GM19468 (cell line): ENCODE data around the gene AP2B1.
"Not testable (repeated sequence)": the region's sequence is repeated elsewhere in the genome, so short reads cannot be mapped to it uniquely, and the experiment has no call there.

Source experiments
- ATAC-seq: cut with Tn5 transposase; IDR thresholded peaks from one replicate; pipeline ENCODE4 v1.9.1; 2021; ENCODE audit warnings: mild to moderate bottlenecking, moderate library complexity, moderate number of reproducible peaks; ENCODE audit not compliant: unreplicated experiment; ENCODE audit errors: extremely low read depth

Gene AP2B1

DNA sequence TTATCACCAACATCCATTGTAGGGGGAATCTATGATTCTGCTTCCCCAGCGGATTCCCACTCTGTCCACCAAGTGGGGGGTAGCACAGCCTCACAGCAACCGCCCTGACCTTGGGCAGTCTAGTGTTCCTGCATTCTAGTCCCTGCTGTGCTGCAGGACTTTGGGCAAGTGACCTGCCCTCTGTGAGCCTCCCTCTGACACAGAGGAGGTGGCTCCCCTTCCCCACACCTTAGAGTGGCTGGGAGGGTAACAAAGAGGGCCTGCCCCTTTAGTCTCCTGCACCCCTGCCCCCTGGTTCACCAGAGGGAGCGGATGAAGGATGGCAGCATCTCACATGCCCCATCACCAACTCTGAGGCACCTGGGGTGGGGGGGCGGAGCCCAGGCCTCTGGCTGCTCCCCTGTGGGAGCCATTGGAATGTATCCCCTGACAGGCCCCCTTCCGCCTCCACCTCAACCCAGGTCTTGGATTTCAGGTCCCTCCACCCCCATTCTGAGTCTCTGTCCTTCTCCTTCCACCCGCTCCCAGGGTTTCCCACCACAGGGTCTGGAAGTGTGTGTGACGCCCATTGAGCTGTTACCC, 155.9 kb downstream of the AP2B1 start:
- ATAC-seq, result no peak

DNA sequence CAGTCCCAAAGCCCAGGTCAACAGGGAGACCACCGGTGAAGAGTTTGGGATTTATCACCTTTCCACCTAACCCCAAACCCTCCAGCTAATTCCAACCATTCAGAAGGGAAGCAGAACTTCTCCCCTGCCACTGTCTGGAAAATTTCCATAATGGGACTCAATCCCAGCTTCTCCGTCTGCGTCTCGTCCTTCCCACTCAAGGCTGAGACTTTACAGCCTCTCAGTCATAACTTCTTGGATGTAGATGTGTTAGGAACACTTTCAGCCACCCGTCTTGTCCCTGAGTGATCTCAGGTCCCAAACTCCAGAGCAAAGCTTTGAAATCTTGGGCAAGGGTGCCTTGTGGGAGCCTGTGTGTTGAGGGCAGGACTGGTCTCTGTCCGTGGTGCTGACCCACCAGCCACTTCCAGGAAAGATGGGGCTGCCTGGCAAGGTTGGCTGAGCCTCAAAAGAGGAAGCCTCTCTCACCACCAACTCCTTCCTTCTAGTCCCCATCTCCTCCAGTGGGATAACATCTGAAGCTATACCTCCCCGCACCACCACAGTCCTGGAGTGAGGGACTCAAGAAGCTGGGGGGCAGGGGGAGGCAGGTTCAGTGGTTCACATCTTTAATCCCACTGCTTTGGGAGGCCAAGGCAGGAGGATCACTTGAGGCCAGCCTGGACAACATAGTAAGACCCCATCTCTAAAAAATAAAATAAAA, 156.7 kb downstream of the AP2B1 start:
- no peak for ATAC-seq

DNA sequence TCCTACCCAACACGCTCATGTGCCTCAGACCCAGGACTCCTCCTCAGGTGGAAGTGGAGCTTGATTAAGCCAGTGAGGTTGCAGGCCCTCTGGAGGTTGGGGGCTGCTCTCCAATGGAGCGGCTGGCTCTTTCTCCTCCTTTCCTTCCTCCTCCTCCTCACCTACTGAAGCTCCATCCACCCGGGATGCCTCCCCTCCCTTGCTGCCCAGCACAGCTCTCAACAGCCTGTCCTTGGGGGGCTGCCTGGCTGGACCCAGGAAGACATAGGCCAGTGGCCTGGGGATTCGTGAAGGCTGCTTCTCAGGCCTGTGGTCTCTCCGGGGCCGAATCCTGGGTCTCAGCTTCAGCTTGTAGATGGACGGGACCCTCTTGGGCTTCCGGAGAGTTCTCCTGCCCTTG, 157.7 kb downstream of the AP2B1 start:
- no peak for ATAC-seq

DNA sequence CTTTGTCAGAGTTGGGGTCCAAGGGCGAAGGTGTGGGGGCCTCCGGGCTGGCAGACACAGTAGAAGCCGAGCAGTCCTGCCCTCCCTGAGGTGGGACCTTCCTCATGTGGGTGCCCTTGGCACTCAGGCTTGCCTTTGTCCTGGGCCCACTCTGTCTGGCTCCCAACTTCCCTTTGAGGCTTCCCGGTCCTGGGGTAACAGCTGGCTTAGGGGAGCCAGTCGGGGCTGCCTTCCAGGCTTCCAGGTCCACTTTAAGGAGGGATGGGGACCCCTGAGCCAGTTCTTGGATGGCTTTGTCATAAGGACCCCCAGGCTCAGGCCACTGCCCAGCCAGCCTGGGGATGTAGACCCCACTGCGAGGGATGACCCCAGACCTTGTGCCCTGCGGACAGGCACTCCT, 158.1 kb downstream of the AP2B1 start:
- no peak for ATAC-seq

DNA sequence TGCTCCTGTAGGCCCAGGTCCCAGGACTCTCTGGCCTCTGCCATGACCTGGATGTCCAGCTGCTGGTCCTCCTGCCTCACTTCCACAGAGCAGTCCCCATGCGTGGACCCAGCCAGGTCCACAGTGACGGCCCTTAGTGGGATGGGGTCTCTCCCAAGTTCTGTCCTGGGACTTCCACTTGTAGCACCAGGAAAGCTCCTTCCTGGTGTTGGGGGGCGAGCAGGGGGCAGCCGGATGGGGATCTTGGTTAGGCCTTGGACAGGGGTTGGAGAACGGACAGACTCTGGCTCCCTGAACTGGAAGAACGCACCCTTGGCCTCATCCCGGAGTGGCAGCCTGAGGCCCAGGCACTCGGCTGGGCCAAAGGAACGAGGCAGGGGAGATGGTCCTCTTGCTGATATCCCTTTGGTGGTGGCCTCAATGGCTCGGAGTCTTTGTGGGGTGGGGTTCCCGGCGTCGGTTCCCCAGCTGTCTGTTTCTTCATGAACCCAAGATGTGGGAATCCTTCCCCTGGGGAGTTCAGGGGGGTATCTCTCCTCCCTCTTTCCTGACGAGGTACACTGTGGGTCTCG, 158.7 kb downstream of the AP2B1 start:
- ATAC-seq, result no peak

DNA sequence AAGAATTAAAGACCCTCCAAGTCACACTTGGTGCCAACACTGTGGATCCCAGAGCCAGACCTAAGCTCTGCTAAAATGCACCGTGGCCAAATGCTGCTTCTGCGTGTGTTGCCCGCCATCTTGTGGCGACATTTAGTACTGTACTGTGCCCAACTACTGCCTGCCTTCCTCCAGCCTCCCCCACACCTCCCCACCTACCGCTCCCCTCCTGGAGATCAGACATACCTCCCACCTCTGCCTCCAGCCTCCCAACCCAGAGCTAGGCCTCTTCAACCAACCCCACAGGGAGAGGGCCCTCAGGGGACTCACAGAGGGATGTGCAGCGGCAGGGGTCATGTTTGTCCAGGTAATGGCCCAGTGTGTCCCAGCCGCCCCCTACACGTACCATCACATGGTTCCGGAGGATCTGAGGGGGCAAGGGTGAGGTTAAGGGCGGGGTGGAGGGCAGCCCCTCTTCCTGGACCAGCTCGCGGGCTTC, 160.5 kb downstream of the AP2B1 start:
- no peak for ATAC-seq

DNA sequence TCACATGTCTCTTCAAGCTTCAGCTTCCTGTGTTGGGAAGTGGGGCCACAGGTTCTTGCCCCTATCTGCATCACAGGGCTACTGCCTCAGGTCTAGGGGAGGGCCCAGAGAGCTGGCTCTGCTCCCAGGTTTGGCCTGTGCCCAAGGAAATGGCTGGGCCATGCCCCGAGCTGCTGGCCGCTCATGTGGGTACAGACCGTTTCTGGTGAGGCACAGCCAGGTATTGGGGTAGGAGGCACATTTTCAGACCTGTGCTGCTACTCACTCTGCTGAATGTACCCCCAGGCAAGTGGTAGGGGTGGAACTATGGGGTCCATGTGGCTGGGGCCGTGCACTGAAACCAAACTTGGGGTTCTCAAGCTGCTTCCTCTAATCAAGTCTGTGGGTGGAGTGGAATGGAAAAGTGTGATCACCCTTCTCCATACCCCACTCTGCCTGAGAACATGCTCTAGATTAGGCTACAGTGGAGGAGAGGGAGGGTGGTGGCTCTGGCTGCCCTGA, 161.3 kb downstream of the AP2B1 start:
- no peak for ATAC-seq

DNA sequence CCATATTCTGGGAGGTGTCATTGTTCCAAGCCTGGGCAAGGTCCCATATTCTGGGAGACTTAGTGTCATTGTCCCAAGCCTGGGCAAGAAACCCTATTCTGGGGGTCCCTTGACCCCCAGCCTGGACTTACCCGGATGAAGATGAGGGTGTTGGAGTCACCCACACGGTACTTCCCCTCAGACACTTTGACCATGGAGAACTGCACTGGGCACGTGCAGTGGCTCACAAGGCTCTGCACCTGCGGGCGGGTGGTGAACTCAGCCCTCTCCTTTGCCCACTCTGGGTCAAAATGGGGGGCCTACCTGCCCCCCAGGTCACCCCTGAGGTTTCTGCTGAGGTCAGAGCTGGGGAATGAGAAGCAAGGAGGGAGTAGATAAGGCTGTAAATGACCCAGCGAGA, 161.9 kb downstream of the AP2B1 start:
- ATAC-seq, result no peak

DNA sequence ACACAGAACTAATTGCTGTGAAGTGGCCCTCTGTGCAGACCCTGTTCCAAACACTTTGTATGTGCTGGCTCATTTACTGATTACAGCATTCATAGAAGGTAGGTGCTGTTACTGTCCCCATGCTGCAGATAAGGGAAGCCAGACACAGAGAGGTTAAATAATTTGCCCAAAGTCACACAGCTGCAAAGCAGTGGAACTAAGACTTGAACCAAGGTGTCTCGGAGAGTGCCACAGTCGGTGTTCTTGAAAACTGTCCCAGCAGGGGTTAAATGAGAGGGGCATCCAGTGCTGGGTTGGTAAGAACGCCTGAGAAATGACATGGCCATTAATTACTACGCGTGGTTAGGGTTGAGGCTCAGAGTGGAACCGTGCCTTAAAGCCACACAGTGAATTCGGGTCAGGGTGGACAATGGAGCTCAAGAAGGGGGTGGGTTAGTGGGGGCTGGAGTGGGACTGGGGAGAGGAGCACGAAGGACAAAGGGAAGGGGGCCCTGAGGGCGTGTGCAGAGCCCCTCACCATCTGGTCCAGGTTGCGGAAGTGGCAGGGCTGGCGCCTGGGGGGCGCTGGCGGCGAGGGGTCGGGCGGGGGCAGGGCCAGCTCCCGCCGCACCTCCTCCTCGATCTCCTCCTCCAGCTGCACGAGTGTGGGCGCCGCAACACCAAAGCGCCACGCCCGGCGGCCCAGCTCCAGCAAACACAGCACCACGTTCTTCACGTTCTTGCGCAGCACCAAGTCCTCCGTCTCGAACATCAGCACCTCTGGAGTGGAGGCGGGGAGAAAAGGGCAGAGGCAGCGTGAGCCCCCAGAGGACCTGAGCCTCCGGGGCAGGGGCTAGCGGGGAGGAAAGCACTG, 162.7 kb downstream of the AP2B1 start:
- no peak for ATAC-seq

DNA sequence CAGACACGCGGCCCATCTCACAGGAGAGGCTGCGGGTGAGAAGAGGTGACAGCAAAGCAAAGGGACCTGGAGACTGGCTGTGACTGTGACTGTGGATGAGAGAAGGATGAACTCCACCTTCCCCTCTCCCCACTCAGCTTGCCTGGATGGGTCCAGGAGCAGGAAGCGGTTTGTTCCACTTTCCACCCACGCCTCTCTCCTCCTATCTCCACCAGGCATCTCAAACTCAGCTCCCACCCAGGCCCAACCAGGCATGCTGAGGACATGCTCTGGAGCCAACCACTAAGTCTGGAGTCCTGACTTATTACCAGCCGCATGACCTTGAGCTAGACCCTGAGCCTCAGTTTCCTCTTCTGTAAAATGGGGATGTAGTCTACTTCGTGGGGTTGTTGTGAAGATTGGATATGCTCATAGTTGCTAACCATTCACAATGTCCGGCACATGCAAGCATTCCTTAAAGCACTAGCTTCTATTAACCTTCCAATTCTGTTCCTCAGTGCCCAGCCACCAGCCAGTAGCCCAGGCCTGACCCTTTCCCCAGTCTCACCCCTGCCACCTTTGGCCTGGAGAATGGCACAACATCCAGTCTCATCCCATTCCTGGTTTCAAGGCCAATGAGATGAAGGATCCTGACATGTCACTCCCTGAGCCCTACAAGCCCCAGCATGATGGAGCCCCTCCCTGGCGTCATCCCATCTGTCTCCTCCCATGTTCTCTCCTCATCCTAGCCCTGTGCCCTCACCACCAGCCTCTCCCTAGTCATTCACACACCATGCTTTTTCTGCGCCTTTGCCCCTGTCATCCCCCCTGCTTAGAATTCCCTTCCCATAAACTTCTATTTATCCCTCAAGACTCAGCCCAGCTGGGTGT, 163.6 kb downstream of the AP2B1 start:
- no peak for ATAC-seq

DNA sequence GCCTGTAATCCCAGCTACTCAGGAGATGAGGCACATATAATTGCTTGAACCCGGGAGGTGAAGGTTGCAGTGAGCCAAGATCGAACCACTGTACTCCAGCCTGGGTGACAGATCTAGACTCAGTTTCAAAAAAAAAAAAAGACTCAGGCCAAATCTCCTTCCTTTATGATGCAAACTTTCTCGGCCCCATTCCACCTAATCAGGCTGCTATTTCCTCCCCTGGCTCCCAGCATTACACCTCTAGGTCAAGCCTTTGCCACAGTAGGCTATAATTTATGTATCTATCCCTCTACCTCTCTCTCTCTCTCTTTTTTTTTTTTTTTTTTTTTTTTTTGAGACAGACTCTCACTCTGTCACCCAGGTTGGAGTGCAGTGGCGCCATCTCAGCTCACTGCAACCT, 164.4 kb downstream of the AP2B1 start:
- not testable (repeated sequence) for ATAC-seq

DNA sequence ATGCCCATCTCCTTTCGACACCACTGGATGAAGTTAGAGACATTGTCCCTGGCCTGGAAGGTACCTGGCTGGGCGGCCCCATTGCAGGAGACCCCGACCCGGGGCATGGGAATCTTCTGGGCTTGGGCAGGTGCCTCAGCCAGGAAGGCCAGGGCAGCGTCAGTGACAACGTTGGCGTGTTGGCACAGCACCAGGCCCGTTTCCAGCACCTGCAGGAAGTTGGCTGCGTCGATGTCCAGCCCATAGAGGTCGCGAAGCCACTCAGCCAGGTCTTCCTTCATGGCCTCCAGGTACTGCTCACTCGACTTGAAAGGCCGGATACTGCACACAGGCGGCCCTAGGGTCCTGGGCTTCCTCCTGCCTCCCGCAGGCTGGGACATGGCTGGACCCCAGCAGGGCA, 165.3 kb downstream of the AP2B1 start:
- no peak for ATAC-seq

DNA sequence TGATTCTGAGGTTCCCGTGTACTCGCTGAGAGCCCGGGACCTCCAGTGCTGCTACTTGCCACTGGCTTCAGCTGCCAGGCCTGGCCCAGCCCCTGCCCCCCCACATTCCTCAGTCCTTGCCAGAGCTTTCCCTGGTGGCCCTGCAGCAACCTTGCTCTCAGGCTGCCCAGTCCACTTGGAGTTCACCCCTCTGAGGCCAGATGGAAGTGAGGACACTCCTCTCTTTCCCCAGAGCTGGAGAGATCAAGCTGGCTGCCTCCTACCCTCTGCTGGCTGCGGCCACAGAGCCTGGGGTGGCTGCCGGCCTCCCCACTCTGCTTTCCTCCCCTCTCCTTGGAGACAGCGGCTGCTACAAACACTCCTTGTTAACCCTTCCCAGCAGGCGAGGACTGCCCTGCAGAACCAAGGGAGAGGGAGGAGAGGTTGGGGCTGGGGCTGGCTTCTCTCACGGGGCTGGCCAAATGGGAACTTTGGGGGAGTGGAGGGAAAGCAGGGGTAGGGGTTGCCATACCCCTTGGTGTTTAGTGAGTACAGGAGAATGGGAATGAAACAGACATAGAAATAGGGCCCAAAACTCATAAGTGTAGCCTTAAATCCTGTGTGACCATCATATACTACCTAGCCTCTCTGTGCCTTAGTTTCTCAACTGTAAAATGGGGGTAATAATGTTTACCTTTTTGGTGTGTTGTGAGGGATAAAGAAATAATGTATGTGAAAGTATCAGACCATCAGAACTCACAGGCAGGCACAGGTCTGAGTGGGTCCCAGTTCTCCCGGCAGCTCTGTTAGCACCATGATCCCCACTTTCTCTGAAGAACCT, 166.0 kb downstream of the AP2B1 start, which contains the start of gene GAS2L2:
TSS of gene GAS2L2 (minus strand) at position 295 of the 820 bp plus-strand sequence. CDS start 389 bp downstream, outside the sequence.
- ATAC-seq, result no peak

DNA sequence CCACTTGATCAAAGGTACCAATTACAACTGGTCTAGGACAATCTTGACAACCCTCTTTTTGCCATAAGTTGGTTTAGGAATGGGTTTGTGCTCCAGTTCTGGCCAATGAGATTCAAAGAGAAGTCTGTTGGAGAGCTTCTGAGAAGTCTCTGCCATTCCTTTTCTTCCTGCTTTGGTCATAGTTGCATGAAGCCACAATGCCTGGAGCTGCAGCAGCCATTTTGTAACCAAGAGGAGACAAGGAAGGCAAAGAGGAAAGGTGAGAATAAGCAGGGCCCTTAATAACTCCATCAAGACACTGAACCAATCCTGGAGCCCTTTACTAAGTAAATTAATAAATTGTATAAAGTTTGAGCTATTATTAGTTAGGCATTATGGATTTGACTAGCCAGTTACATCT, 170.1 kb downstream of the AP2B1 start:
- no peak for ATAC-seq

DNA sequence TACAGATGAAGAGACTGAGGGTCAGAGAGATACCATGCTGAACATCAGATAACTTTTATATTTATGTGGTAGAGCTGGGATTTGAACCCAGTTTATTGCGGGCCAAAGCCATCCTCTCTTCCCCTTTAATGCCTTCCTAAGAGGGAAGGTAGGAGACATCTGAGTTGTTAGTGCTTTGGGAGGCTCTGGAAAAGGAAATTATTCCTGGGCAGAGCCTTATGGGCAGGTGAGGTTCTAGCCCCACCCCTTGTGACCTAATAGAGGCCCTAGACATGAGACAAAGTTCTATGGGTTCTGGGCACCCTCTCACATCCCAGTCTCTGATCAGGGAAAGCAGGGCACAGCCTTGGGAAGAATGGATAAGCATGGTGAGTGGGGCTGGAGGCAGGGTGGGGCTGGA, 173.5 kb downstream of the AP2B1 start, which contains the start of gene C17orf50:
TSS of gene C17orf50 (plus strand) at position 301 of the 400 bp plus-strand sequence. CDS start at position 356, 55 bp downstream.
- ATAC-seq, result no peak

DNA sequence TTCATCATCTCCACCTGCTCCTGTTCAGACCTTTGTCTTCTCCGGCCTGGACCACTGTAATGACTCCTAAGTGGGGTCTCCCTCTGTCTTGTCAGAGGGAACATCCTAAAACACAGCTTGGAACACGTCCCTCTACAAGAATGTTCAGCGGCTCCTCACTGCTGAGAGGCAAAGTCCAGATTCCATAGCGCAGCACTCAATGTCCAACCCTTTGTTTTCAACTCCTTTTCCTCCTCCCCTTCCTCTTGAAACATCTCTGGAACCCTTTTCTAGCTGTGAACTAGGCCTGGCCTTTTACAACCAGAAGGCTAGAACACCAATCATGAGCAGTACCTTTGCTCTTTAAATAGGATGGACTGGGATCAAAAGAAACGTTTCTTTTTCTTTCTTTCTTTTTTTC, 174.5 kb downstream of the AP2B1 start:
- no peak for ATAC-seq

DNA sequence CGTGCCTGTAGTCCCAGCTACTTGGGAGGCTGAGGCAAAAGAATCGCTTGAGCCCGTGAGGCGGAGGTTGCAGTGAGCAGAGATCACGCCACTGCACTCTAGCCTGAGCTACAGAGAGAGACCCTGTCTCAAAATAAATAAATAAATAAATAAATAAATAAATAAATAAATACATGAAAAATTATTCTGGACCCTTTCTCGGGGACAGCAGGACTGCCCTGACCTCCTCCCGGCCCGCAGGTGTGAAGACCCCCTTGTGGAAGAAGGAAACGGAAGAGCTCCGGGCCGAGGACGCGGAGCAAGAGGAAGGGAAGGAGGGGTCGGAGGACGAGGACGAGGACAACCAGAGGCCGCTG, 176.6 kb downstream of the AP2B1 start:
- ATAC-seq, result no peak

DNA sequence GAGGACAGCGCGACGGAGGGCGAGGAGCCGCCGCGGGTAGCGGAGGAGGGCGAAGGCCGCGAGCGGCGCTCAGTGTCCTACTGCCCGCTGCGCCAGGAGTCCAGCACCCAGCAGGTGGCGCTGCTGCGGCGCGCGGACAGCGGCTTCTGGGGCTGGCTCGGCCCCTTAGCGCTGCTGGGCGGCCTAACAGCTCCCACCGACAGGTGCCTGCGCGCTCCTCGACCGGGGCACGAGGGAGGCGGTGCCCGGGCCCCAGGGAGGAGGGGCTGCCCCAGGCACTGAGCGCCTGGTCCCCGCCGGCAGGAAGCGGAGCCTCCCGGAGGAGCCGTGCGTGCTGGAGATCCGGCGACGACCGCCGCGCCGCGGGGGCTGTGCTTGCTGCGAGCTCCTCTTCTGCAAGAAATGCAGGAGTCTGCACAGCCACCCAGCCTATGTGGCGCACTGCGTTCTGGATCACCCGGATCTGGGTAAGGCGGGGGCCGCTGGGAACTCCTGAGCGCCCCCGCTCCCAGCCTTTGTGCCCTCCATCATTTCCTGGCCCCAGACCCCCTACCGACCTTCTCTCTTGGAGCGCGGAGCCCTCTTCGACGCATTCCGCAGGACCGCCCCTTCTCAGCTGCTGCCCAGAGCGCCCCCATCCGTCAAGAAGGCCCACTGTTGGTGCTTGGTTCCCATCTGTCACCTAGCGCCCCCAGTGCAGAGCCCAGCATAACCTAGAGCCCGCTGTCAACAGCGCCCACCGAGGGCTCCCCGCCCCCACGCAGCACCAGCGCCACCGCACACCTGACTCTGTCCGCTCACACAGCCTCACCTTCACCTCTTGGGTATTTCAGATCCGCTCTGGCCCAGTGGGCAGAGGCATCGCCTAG, 177.2 kb downstream of the AP2B1 start:
- peak; percentile 33 for ATAC-seq
